ENCODE measurements around the gene TRAK2.

DNA sequence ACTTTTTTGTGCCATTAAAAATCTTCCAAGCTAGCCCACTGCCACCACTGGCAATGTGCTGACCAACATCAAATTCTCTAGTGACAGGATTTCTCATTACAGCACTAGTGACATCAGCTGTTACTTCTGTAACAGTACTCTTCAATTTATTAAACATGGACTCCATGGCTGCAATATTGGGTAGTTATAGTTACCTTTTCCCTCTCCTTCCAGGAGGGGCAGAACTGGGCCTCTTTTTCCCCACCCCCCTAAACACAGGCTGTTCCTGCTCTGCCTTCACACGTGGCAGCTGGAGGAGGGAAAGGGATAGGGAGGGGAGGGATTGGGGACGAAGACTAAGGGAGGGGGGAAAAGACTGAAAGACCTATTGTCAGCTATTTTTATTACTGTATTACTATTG, 38.1 kb downstream of the TRAK2 start:
- TF ChIP-seq POLR2AphosphoS5 (IDR thresholded peaks at IDR 0.05; ENCODE audit: low read depth, low read length) (no peak), POLR2A (IDR thresholded peaks at IDR 0.05; ENCODE audit: low read depth, low read length) (no peak), SPI1 (IDR thresholded peaks at IDR 0.05; ENCODE audit: low read depth, low read length) (no peak)
